ENCODE measurements around the gene WDR90.

Gene WDR90

DNA sequence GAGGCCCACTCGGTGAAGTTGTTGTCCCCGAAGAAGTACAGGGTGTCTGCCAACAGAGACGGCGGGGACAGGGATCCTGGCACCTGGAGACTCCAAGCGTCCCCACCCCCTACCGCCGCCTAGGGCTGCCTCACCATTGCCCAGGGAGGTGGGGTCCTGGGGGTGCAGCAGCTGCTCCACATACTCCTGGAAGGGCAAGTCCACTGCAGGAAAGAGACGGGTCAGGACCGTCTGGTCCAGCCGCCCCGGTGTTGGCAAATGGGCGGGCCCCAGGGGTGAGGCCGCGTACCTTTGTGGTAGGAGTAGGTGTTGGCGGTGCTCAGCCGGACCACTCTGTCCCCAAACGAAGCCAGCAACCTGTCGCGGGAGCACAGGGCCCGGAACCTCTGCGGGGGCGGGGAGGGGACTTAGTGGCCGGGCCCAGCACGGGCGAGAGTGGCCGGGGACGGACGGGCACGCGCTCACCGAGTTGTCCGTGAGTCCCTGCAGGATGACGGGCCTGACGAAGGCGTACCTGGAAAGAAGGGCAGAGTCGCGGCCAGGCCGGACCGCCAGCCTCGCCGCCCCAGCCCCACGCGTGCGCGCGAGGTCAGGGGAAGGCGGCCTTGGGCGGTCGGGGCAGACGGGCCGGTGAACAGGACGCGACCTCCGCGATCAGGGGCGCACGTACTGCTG, 34.4 kb downstream of the WDR90 start (continued):
- TF ChIP-seq, protein P1, sequence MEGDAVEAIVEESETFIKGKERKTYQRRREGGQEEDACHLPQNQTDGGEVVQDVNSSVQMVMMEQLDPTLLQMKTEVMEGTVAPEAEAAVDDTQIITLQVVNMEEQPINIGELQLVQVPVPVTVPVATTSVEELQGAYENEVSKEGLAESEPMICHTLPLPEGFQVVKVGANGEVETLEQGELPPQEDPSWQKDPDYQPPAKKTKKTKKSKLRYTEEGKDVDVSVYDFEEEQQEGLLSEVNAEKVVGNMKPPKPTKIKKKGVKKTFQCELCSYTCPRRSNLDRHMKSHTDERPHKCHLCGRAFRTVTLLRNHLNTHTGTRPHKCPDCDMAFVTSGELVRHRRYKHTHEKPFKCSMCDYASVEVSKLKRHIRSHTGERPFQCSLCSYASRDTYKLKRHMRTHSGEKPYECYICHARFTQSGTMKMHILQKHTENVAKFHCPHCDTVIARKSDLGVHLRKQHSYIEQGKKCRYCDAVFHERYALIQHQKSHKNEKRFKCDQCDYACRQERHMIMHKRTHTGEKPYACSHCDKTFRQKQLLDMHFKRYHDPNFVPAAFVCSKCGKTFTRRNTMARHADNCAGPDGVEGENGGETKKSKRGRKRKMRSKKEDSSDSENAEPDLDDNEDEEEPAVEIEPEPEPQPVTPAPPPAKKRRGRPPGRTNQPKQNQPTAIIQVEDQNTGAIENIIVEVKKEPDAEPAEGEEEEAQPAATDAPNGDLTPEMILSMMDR (tag by site-specific recombination; IDR thresholded peaks at IDR 0.05): 0 out of 2 replicates have a peak, but pooled peaks have one; percentile 22
- TF ChIP-seq ZBTB17 (tag by site-specific recombination; IDR thresholded peaks at IDR 0.05) (peak; percentile 70), RBAK (tag by site-specific recombination; IDR thresholded peaks at IDR 0.05) (no peak), ZNF394 (tag by site-specific recombination; IDR thresholded peaks at IDR 0.05; ENCODE audit: borderline replicate concordance) (peak; percentile 40; the same call in 1 of the 2 replicates), ZNF785 (tag by site-specific recombination; IDR thresholded peaks at IDR 0.05) (no peak; the same call in 1 of the 2 replicates), ZNF157 (tag by site-specific recombination; IDR thresholded peaks at IDR 0.05) (no peak), ZNF777 (tag by site-specific recombination; IDR thresholded peaks at IDR 0.05; ENCODE audit: borderline replicate concordance) (no peak), ZNF211 (tag by site-specific recombination; IDR thresholded peaks at IDR 0.05; ENCODE audit: low read depth) (no peak), ZNF24 (tag by site-specific recombination; IDR thresholded peaks at IDR 0.05) (peak; percentile 29; the same call in 1 of the 2 replicates), ZNF23 (tag by site-specific recombination; IDR thresholded peaks at IDR 0.05; ENCODE audit: borderline replicate concordance) (no peak), ZNF248 (tag by site-specific recombination; IDR thresholded peaks at IDR 0.05) (no peak), ZNF174 (tag by site-specific recombination; IDR thresholded peaks at IDR 0.05) (no peak), MZF1 (tag by site-specific recombination; IDR thresholded peaks at IDR 0.05; ENCODE audit: borderline replicate concordance) (no peak), ZIC2 (tag by site-specific recombination; IDR thresholded peaks at IDR 0.05) (no peak; the same call in 1 of the 2 replicates), ZNF19 (tag by site-specific recombination; IDR thresholded peaks at IDR 0.05; ENCODE audit: low read depth) (no peak), ZFP37 (tag by site-specific recombination; IDR thresholded peaks at IDR 0.05) (peak; percentile 90; the same call in 1 of the 2 replicates), IKZF3 (tag by site-specific recombination; IDR thresholded peaks at IDR 0.05) (peak; percentile 7; the same call in 1 of the 2 replicates), ZNF473 (tag by site-specific recombination; IDR thresholded peaks at IDR 0.05) (no peak), HOXC10 (CRISPR knock-in tag; IDR thresholded peaks at IDR 0.05) (no peak), ZNF155 (tag by site-specific recombination; IDR thresholded peaks at IDR 0.05) (no peak), ZNF768 (tag by site-specific recombination; IDR thresholded peaks at IDR 0.05) (no peak), ZNF707 (tag by site-specific recombination; IDR thresholded peaks at IDR 0.05) (no peak; the same call in 1 of the 2 replicates)
- TF ChIP-seq, protein P2, sequence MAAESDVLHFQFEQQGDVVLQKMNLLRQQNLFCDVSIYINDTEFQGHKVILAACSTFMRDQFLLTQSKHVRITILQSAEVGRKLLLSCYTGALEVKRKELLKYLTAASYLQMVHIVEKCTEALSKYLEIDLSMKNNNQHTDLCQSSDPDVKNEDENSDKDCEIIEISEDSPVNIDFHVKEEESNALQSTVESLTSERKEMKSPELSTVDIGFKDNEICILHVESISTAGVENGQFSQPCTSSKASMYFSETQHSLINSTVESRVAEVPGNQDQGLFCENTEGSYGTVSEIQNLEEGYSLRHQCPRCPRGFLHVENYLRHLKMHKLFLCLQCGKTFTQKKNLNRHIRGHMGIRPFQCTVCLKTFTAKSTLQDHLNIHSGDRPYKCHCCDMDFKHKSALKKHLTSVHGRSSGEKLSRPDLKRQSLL (tag by site-specific recombination; IDR thresholded peaks at IDR 0.05): no peak
- TF ChIP-seq, protein P3, sequence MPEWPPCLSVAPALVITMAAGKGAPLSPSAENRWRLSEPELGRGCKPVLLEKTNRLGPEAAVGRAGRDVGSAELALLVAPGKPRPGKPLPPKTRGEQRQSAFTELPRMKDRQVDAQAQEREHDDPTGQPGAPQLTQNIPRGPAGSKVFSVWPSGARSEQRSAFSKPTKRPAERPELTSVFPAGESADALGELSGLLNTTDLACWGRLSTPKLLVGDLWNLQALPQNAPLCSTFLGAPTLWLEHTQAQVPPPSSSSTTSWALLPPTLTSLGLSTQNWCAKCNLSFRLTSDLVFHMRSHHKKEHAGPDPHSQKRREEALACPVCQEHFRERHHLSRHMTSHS (tag by site-specific recombination; IDR thresholded peaks at IDR 0.05): no peak
- TF ChIP-seq, protein P4, sequence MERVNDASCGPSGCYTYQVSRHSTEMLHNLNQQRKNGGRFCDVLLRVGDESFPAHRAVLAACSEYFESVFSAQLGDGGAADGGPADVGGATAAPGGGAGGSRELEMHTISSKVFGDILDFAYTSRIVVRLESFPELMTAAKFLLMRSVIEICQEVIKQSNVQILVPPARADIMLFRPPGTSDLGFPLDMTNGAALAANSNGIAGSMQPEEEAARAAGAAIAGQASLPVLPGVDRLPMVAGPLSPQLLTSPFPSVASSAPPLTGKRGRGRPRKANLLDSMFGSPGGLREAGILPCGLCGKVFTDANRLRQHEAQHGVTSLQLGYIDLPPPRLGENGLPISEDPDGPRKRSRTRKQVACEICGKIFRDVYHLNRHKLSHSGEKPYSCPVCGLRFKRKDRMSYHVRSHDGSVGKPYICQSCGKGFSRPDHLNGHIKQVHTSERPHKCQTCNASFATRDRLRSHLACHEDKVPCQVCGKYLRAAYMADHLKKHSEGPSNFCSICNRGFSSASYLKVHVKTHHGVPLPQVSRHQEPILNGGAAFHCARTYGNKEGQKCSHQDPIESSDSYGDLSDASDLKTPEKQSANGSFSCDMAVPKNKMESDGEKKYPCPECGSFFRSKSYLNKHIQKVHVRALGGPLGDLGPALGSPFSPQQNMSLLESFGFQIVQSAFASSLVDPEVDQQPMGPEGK (tag by site-specific recombination; IDR thresholded peaks at IDR 0.05): peak; percentile 94
- TF ChIP-seq, protein P5, sequence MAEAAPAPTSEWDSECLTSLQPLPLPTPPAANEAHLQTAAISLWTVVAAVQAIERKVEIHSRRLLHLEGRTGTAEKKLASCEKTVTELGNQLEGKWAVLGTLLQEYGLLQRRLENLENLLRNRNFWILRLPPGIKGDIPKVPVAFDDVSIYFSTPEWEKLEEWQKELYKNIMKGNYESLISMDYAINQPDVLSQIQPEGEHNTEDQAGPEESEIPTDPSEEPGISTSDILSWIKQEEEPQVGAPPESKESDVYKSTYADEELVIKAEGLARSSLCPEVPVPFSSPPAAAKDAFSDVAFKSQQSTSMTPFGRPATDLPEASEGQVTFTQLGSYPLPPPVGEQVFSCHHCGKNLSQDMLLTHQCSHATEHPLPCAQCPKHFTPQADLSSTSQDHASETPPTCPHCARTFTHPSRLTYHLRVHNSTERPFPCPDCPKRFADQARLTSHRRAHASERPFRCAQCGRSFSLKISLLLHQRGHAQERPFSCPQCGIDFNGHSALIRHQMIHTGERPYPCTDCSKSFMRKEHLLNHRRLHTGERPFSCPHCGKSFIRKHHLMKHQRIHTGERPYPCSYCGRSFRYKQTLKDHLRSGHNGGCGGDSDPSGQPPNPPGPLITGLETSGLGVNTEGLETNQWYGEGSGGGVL (tag by site-specific recombination; IDR thresholded peaks at IDR 0.05): peak; percentile 42; the same call in 1 of the 2 replicates
- TF ChIP-seq, protein P6, sequence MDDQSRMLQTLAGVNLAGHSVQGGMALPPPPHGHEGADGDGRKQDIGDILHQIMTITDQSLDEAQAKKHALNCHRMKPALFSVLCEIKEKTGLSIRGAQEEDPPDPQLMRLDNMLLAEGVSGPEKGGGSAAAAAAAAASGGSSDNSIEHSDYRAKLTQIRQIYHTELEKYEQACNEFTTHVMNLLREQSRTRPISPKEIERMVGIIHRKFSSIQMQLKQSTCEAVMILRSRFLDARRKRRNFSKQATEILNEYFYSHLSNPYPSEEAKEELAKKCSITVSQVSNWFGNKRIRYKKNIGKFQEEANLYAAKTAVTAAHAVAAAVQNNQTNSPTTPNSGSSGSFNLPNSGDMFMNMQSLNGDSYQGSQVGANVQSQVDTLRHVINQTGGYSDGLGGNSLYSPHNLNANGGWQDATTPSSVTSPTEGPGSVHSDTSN (CRISPR knock-in tag; IDR thresholded peaks at IDR 0.05): peak; percentile 17; the same call in 1 of the 2 replicates
- TF ChIP-seq, protein P7, sequence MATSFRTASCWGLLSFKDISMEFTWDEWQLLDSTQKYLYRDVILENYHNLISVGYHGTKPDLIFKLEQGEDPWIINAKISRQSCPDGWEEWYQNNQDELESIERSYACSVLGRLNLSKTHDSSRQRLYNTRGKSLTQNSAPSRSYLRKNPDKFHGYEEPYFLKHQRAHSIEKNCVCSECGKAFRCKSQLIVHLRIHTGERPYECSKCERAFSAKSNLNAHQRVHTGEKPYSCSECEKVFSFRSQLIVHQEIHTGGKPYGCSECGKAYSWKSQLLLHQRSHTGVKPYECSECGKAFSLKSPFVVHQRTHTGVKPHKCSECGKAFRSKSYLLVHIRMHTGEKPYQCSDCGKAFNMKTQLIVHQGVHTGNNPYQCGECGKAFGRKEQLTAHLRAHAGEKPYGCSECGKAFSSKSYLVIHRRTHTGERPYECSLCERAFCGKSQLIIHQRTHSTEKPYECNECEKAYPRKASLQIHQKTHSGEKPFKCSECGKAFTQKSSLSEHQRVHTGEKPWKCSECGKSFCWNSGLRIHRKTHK (tag by site-specific recombination; IDR thresholded peaks at IDR 0.05): no peak

All from HEK293 (cell line).